NCI-H146 treated with DMSO at 0.1 percent for 48 hours (cell line): ENCODE results near the gene SVEP1.

Experiments used
- DNase-seq: peaks from one replicate; lab custom pipeline; 2025; ENCODE audit not compliant: unreplicated experiment; lab: John Stamatoyannopoulos, UW

SVEP1 gene

DNA sequence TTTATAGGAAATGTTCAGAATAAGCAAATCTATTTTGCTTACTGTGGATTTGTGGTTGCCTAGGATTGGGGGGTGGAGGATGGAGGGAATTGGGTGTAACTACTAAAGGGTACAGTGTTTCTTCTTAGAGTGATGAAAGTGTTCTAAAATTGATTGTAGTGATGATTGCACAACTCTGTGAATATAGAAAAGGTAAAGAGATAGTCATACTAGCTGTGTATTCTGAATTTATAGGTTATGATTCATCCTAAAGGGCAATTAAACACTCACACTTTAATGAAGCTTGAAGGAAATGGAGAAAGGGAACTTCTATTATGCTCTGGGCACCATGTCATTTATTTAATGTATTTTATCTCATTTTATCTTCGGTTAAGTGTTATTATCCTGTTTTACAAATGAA lies 251.8 kb downstream of the SVEP1 start:
- DNase-seq: no peak

GRCh38 chr9:110323818-110324217 lies 255.7 kb downstream of the SVEP1 start:
- DNase-seq: no peak

- DNase-seq: no peak
Measured at GRCh38 chr9:110320651-110321445, 258.7 kb downstream of the SVEP1 start.

DNA sequence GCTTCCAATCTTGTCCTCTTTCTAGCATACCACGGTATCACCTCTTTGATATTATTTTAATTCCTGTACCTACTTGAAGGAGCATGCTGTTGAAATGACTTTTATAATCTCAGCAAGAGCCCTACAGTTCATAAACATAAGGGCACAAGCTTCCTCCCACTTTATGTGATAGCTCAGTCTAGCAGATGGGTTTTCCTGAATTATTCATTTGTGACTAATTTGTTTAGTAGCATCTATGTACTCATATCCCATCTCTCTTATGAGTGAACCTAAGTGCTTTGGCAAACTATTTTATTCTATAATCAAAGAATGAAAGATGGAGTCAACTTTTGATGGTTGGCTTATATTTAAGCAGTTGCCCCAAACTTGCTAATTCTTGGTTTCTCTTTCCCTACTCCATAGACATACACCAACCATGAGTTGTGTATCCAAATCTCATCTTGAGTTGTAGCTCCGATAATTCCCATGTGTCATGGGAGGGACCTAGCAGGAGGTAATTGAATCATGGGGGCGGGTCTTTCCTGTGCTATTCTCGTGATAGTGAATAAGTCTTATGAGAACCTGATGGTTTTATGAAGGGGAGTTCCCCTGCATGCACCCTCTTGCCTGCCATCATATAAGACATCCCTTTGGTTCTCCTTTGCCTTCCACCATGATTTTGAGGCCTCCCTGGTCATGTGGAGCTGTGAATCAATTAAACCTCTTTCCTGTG lies 259.6 kb downstream of the SVEP1 start:
- DNase-seq: no peak

DNA sequence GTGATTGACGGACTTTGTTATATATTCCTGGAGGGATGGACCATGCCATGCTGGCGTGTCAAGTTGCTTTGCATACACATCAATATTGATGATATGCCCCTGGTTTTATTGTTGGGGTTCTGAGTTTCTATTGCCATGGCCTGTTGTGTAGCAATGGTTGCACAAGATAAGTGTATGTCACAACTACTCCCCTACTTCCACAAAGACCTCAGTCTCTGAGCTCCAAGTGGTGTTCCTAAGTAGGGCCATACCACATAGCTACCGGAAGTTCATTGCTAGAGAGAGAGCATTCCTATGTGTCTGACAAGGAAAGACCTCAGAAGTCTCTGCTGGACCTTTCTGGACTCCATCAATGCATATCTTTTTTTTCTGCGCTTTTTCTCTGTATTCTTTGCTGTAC lies 261.6 kb downstream of the SVEP1 start:
- no peak for DNase-seq

DNA sequence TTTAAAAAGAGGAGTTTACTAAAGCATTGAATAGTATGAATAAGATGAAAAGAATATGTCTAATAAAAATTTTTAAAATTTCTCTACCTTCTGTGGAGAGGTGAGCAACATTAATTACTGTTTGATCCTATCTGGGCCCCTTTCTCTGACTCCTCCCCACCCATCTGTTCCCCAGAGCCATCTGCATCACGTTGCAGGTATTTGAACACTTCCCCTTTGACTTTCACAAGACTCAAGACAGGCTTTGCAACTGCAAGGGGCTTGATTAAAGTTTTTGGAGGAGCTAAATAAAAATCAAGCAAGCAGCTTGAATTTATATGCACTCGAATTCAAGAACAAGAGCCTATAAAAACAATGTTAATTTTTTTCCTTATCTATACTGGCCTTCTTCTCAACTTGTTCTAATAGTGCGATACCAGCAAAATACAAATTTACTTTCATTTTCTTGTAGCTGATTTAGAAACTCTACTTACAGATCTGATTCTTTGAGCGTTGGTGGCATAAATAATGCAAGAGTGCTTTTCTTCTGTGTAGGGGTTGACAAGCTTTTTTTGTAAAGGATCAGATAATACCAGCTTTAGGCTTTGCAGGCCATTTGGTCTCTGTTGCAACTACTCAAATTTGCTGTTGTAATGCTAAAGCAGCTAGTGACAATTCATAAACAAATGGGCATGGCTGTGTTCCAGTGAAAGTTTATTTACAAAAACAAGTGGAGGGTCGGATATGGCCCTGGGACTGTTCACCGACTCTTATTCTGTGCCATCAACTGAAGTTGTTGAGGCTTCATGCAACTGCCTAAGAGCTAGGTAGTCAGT lies 263.1 kb downstream of the SVEP1 start:
- no peak for DNase-seq
